ENCODE measurements around the gene PRKCI. TPM values are rescaled to one million over a fixed set of nuclear protein-coding genes. Genes with fewer than 3 reads are reported as not detected.

The PRKCI gene
- polyA plus RNA-seq, 1 donor from 2014 or later: 70.8 TPM

DNA sequence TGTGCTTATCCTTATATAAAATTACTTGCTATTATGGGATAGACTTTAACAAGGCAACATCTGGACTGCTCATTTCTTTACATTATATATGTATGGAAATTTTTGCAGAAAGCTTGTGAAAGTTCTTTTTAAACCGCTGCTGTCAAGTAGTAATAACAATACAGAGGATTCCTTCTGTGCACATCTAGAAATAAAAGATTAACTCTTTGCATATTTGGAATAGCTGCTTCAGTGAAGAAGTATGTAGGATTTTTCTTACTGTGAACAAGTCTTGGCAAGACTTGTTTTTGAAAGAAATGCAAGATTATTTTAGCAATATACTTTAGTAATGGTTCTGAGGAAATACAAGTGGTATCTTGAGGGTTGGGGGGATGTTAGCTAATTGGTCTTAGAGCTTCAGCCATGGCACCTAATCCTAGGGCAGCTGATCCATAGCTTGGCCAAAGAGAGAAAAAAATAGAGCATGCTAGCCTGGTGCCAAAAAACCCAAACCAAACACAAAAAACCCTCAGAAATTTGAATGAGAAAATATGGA, 4.3 kb downstream of the PRKCI start:
- no peaks in the 10 kb centered on the region for H3K36me3 ChIP-seq (ENCODE audit: insufficient read depth, low read length)
- no peaks in the 10 kb centered on the region for H3K27me3 ChIP-seq (ENCODE audit: insufficient read depth, low read depth, low read length)
- H3K9me3 ChIP-seq (ENCODE audit: low read length): no peaks in the 10 kb centered on the region
- peaks cover 29% of the 10 kb centered on the region for H3K79me2 ChIP-seq (replicated peaks; ENCODE audit: insufficient read depth, low read length)
- no peaks in the 10 kb centered on the region for H3K9me2 ChIP-seq (ENCODE audit: insufficient read depth, low read length)
- H3K4me2 ChIP-seq (ENCODE audit: low read length): no peak overlapping the region
- H3F3A ChIP-seq (ENCODE audit: insufficient read depth, low read length, poor library complexity, severe bottlenecking): no peaks in the 10 kb centered on the region
- H3K27ac ChIP-seq (ENCODE audit: low read length): no peak overlapping the region
- H2AFZ ChIP-seq (ENCODE audit: low read depth, low read length): no peak overlapping the region
- H3K4me3 ChIP-seq (ENCODE audit: low read length): no peak overlapping the region
- no peaks in the 10 kb centered on the region for H4K20me1 ChIP-seq (ENCODE audit: insufficient read depth)
- no peak for TF ChIP-seq EP300 (conservative IDR thresholded peaks at IDR 0.05; ENCODE audit: poor library complexity, severe bottlenecking)
- TF ChIP-seq EZH2 (IDR thresholded peaks at IDR 0.05; ENCODE audit: borderline replicate concordance, insufficient read depth, low read length, poor library complexity, severe bottlenecking): no peak
- TF ChIP-seq SMC3 (conservative IDR thresholded peaks at IDR 0.05; ENCODE audit: poor library complexity): no peak
- TF ChIP-seq, protein P1, sequence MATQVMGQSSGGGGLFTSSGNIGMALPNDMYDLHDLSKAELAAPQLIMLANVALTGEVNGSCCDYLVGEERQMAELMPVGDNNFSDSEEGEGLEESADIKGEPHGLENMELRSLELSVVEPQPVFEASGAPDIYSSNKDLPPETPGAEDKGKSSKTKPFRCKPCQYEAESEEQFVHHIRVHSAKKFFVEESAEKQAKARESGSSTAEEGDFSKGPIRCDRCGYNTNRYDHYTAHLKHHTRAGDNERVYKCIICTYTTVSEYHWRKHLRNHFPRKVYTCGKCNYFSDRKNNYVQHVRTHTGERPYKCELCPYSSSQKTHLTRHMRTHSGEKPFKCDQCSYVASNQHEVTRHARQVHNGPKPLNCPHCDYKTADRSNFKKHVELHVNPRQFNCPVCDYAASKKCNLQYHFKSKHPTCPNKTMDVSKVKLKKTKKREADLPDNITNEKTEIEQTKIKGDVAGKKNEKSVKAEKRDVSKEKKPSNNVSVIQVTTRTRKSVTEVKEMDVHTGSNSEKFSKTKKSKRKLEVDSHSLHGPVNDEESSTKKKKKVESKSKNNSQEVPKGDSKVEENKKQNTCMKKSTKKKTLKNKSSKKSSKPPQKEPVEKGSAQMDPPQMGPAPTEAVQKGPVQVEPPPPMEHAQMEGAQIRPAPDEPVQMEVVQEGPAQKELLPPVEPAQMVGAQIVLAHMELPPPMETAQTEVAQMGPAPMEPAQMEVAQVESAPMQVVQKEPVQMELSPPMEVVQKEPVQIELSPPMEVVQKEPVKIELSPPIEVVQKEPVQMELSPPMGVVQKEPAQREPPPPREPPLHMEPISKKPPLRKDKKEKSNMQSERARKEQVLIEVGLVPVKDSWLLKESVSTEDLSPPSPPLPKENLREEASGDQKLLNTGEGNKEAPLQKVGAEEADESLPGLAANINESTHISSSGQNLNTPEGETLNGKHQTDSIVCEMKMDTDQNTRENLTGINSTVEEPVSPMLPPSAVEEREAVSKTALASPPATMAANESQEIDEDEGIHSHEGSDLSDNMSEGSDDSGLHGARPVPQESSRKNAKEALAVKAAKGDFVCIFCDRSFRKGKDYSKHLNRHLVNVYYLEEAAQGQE (IDR thresholded peaks at IDR 0.05; ENCODE audit: borderline replicate concordance): no peak
- no peak for TF ChIP-seq MXI1 (conservative IDR thresholded peaks at IDR 0.05; ENCODE audit: poor library complexity, severe bottlenecking)
- TF ChIP-seq, protein P2, sequence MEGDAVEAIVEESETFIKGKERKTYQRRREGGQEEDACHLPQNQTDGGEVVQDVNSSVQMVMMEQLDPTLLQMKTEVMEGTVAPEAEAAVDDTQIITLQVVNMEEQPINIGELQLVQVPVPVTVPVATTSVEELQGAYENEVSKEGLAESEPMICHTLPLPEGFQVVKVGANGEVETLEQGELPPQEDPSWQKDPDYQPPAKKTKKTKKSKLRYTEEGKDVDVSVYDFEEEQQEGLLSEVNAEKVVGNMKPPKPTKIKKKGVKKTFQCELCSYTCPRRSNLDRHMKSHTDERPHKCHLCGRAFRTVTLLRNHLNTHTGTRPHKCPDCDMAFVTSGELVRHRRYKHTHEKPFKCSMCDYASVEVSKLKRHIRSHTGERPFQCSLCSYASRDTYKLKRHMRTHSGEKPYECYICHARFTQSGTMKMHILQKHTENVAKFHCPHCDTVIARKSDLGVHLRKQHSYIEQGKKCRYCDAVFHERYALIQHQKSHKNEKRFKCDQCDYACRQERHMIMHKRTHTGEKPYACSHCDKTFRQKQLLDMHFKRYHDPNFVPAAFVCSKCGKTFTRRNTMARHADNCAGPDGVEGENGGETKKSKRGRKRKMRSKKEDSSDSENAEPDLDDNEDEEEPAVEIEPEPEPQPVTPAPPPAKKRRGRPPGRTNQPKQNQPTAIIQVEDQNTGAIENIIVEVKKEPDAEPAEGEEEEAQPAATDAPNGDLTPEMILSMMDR (IDR thresholded peaks at IDR 0.05; ENCODE audit: poor library complexity, severe bottlenecking): no peak
- no peak for TF ChIP-seq TAF1 (IDR thresholded peaks at IDR 0.05; ENCODE audit: low read depth)
- TF ChIP-seq POLR2AphosphoS5 (IDR thresholded peaks at IDR 0.05): no peak
- TF ChIP-seq RAD21 (conservative IDR thresholded peaks at IDR 0.05): no peak
- H3K9ac ChIP-seq (ENCODE audit: low read length): no peak overlapping the region

DNA sequence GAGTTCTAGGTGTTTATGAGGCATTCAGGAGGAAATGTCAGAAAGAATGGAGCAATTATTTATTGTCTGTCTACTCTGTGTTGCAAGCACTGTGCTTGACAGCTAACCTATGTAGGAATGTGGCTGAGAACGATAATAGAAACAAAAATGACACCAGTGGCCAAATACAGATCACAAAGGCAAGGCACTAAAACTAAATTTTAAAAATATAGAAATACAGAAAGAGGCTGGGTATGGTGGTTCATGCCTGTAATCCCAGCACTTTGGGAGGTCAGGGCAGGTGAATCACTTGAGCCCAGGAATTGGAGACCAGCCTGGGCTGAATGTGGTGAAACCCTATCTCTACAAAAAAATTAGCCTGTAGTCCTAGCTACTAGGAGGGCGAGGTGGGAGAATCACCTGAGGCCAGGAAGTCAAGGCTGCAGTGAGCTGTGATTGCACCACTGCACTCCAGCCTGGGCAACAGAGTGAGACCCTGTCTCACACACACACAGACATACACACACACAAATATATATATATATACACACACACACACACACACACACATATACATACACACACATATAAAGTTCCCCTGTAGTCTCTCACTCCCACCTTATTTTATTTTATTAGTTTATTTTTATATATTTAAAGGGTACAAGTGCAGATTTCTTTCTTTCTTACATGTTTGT, 6.0 kb downstream of the PRKCI start:
- H3K79me2 ChIP-seq (replicated peaks; ENCODE audit: insufficient read depth, low read length): peaks cover 28% of the 10 kb centered on the region
- no peaks in the 10 kb centered on the region for H3F3A ChIP-seq (ENCODE audit: insufficient read depth, low read length, poor library complexity, severe bottlenecking)
- H2AFZ ChIP-seq (ENCODE audit: low read depth, low read length): no peak overlapping the region
- H3K9me2 ChIP-seq (ENCODE audit: insufficient read depth, low read length): no peaks in the 10 kb centered on the region
- H3K4me3 ChIP-seq (ENCODE audit: low read length): no peak overlapping the region
- TF ChIP-seq SMC3 (conservative IDR thresholded peaks at IDR 0.05; ENCODE audit: poor library complexity): no peak
- no peak for TF ChIP-seq POLR2AphosphoS5 (IDR thresholded peaks at IDR 0.05)
- TF ChIP-seq, protein P1 (IDR thresholded peaks at IDR 0.05; ENCODE audit: borderline replicate concordance): no peak
- TF ChIP-seq MXI1 (conservative IDR thresholded peaks at IDR 0.05; ENCODE audit: poor library complexity, severe bottlenecking): no peak
- no peak for TF ChIP-seq RAD21 (conservative IDR thresholded peaks at IDR 0.05)
- no peak for TF ChIP-seq EP300 (conservative IDR thresholded peaks at IDR 0.05; ENCODE audit: poor library complexity, severe bottlenecking)
- no peak for TF ChIP-seq TAF1 (IDR thresholded peaks at IDR 0.05; ENCODE audit: low read depth)
- TF ChIP-seq, protein P2 (IDR thresholded peaks at IDR 0.05; ENCODE audit: poor library complexity, severe bottlenecking): no peak
- no peak for TF ChIP-seq EZH2 (IDR thresholded peaks at IDR 0.05; ENCODE audit: borderline replicate concordance, insufficient read depth, low read length, poor library complexity, severe bottlenecking)
- no peaks in the 10 kb centered on the region for H3K9me3 ChIP-seq (ENCODE audit: low read length)
- no peak overlapping the region for H3K4me2 ChIP-seq (ENCODE audit: low read length)
- H3K27ac ChIP-seq (ENCODE audit: low read length): no peak overlapping the region
- no peaks in the 10 kb centered on the region for H3K36me3 ChIP-seq (ENCODE audit: insufficient read depth, low read length)
- no peaks in the 10 kb centered on the region for H3K27me3 ChIP-seq (ENCODE audit: insufficient read depth, low read depth, low read length)
- H4K20me1 ChIP-seq (ENCODE audit: insufficient read depth): no peaks in the 10 kb centered on the region
- H3K9ac ChIP-seq (ENCODE audit: low read length): no peak overlapping the region

All from neural cell (in vitro differentiated cells).